PFSK-1 (cell line): ENCODE data around the gene LGALS3BP.

Experiments used
- REST ChIP-seq, 2 experiments: IDR thresholded peaks; 2 replicates each; pipeline versions ENCODE4 v1.6.1 to v1.8.0; 2011 to 2012; ENCODE audit warnings: low read depth in 2 of 2, low read length in 2 of 2, control low read depth in 1 of 2, inconsistent platforms in 1 of 2, mild to moderate bottlenecking in 1 of 2, moderate library complexity in 1 of 2; ENCODE audit not compliant: insufficient read depth in 1 of 2
- SIN3A ChIP-seq: IDR thresholded peaks from 2 replicates; pipeline ENCODE4 v1.6.1; 2012; ENCODE audit warnings: mild to moderate bottlenecking, low read length, moderate library complexity, borderline replicate concordance; ENCODE audit not compliant: insufficient read depth

- TF ChIP-seq SIN3A (no peak), REST (IDR thresholded peaks at IDR 0.05; ENCODE audit: insufficient read depth in 1 of 2, low read depth in 2 of 2, low read length in 2 of 2) (no peak)
These were observed 2.6 kb downstream of the LGALS3BP start for GRCh38 chr17:78976907-78977680.
